Posterior vena cava (tissue), 2 donors: ENCODE measurements around the gene MTOR. TPM values are rescaled to one million over a fixed set of nuclear protein-coding genes. Genes with fewer than 3 reads are reported as not detected.

Source experiments
- DNase-seq: peaks from one replicate; pipeline ENCODE4 v3.0.0-alpha.2; 2020; ENCODE audit warnings: low spot score
- intact Hi-C, 2 donors: fragments of 100-400 bp; cut with DNase I; formaldehyde crosslinking; loops; one replicate each; pipeline versions ENCODE4 v1.14.1 to v1.14.2; 2022 to 2023
- total RNA-seq, 2 donors: library from RNA; stranded (reverse); fragmentation: NEBNext Ultra II Directional; extraction: Animal tissue kit (Norgen Biotek cat#: 25700); gene quantifications; one replicate each; pipeline ENCODE4 v1.2.1, GENCODE V29; 2021
- donor health status: DM: yes; HTN: yes; CAD: no.
- donor health status: DM: yes; HTN: yes; CAD: no.

The MTOR gene
- total RNA-seq, 2 donors from 2014 or later, result 26.3 to 26.7 TPM

GRCh38 chr1:11283151-11283550, 20.8 kb upstream of the MTOR start:
- intact Hi-C loops, result no loop called here
- DNase-seq, result no peak

DNA sequence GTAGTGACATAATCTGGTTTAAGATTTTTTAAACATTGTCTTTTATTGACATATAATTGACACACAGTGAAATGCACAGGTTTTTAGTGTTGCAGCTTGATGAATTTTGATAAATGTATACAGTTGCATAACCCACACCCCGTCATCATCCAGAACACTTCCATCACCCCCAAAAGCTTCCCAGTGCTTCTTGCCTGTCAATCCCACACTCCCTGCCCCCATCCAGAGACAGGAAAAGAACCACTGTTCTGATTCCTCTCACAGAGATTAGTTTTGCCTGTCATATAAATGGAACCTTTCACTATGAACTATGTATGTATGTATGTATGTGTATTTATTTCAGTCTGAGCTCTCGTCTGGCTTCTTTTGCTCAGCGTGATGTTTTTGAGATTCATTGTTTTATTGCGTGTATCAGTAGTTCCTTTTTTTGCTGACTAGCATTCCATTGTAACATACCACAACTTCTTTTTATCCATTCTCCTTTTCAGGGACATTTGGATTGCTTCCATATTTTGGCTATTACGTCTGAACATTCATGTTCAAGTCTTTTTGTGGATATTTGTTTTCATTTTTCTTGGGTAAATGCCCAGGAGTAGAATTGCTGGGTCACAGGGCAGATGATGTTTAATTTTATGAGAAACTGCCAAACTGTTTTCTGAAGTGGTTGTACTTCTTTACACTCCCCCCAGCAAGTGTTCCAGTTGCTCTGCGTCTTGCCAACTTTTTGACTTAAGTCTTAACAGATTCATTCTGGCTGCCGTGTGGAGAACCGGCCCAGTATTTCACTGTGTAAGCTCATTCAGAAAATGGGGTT, 19.4 kb upstream of the MTOR start:
- no peak for DNase-seq

GRCh38 chr1:11280719-11281376, 18.5 kb upstream of the MTOR start:
- intact Hi-C loops, result no loop called here

More for the DNA sequence above, 19.4 kb upstream of the MTOR start:
- intact Hi-C loops, result no loop called here

DNA sequence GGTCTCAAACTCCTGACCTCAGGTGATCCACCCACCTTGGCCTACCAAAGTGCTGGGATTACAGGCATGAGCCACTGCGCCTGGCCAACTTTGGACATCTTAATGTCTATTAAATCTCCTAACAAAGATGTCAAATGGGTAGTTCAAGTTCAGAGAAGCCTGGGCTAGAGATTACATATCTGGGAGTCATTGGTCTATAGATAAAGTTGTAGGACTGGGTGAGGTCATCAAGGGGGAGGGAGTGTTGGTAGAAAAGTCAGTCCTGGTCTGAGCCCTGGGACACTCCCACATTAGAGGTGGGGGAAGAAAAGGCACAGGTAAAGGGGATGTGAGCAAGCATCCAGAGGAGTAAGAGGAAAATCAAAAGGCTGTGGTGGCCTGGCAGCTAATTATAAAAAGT, 17.3 kb upstream of the MTOR start:
- no peak for DNase-seq
- intact Hi-C loops, result no loop called here

More at GRCh38 chr1:11280719-11281376, 18.5 kb upstream of the MTOR start:
- no peak for DNase-seq

DNA sequence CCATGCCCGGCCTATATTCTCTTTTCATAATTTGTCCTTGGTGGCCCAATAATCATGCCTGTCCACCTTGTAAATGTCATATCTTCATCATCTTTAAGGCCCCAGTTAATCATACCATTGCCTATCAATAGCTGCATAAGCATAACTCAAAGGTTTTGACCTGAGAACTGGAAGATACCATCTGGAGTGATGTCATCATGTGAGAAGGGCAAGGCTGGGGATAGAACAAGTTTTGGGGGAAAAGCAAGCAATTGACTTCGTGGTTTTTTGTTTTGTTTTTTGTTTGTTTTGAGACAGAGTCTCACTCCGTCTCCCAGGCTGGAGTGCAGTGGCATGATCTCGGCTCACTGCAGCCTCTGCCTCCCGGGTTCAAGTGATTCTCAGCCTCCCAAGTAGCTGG, 16.8 kb upstream of the MTOR start:
- intact Hi-C loops, result no loop called here

DNA sequence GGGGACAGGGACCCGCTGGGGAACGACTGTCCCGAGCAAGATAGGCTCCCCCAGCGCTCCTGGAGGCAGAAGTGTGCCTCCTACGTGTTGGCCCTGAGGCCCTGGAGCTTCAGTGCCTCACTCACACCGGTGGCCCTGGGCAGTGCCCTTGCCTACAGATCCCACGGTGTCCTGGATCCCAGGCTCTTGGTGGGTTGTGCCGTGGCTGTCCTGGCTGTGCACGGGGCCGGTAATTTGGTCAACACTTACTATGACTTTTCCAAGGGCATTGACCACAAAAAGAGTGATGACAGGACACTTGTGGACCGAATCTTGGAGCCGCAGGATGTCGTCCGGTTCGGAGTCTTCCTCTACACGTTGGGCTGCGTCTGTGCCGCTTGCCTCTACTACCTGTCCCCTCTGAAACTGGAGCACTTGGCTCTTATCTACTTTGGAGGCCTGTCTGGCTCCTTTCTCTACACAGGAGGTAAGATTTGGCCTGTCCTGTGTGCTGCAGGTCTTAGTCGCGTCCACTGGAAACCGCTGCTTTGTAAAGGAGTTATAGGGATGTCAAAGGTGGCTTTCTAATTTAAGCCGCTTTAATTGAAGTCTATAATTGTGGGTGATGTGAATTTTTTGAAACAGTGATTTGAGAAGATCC, 11.4 kb upstream of the MTOR start:
- no peak for DNase-seq
- intact Hi-C loops, result no loop called here

More for the DNA sequence above, 16.8 kb upstream of the MTOR start:
- DNase-seq, result no peak

GRCh38 chr1:11272832-11273594, 10.7 kb upstream of the MTOR start, which contains the start of gene UBIAD1:
Gene UBIAD1, plus strand, starts transcription at chr1:11273198. Its CDS starts 334 bp downstream, at chr1:11273532.
- DNase-seq, result peak; percentile 95
- intact Hi-C loops, result no loop called here

DNA sequence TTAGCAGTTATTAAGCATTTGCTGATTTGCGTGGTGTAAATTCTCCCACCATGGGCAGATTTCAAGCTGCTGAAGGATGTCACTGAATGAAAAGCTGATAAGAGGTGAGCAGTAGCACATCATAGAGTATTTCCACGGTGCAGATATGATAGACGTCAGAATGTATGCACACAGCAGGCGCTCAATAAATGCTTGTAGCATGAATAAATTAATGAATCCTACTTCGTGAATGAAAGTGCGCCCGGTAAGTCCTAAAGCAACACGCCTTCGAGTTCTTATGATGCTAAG, 10.1 kb upstream of the MTOR start:
- no peak for DNase-seq
- intact Hi-C loops, result no loop called here

DNA sequence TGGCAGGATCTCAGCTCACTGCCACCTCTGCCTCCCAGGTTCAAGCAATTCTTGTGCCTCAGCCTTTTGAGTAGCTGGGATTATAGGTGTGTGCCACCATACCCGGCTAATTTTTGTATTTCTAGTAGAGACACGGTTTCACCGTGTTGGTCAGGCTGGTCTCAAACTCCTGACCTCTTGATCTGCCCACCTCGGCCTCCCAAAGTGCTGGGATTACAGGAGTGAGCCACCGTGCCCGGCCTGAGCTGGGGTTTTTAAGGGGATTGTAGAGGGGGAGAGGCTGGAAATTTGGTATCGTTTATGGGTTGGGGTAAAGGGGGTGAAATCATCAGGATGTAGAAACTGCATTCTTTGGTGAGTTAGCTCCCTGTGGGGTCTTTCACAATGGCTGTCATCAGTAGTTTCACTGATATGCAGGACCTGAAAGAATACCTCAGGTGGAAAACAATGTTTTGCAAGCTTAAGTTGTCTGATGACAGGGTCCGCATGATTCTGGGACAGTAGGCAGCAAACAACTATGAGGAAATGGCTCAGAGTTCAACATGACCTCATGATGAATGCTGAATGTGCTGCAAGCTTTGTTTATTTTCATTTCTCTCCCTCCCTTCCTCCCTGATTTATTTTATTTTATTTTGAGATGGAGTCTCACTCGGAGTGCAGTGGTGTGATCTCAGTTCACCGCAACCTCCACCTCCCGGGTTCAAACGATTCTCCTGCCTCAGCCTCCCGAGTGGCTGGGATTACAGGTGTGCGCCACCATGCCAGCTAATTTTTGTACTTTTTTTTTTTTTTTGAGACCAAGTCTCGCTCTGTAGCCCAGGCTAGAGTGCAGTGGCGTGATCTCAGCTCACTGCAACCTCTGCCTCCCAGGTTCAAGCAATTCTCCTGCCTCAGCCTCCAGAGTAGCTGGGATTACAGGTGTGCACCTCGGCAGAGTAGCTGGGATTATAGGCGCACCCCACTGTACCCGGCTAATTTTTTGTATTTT, 5.3 kb upstream of the MTOR start:
- DNase-seq, result peak; percentile 31
- intact Hi-C loops, result loop anchor here in 1 of 2 donors (2.0 to 10.0 kb wide), 2 partner anchors 73 to 377 kb away; no protein-coding TSS in a partner anchor

GRCh38 chr1:11266268-11267074, 4.1 kb upstream of the MTOR start:
- DNase-seq, result peak; percentile 17
- intact Hi-C loops, result loop anchor here in 1 of 2 donors (10.0 kb wide), 1 partner anchor 378 kb away; no protein-coding TSS in a partner anchor

GRCh38 chr1:11256299-11256698, 6.1 kb downstream of the MTOR start:
- intact Hi-C loops, result no loop called here

GRCh38 chr1:11253226-11253625, 9.1 kb downstream of the MTOR start:
- DNase-seq, result no peak
- intact Hi-C loops, result no loop called here

More at GRCh38 chr1:11256299-11256698, 6.1 kb downstream of the MTOR start:
- no peak for DNase-seq

- intact Hi-C loops, result no loop called here
- no peak for DNase-seq
Measured at GRCh38 chr1:11252538-11252937, 9.8 kb downstream of the MTOR start.

DNA sequence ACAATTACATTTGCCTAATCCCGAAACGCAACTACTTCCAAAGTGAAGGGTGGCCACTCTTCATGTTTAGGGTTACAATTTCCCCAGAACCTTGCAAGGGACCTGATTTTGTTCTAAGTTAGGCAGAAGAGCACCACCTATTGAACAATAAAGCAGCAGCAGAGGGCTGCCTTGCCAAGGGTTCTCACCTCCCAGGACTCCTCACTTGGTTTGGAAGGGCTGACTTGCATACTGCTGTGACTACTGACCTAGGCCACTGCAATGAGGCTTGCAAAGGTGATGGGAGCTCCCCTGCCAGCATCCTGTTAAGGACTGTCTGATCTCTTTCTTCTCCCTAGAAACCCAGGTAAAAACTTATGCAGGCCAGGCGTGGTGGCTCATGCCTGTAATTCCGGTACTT, 14.2 kb downstream of the MTOR start:
- DNase-seq, result no peak
- intact Hi-C loops, result loop anchor here in 1 of 2 donors (10.0 kb wide), 1 partner anchor 387 kb away; no protein-coding TSS in a partner anchor

DNA sequence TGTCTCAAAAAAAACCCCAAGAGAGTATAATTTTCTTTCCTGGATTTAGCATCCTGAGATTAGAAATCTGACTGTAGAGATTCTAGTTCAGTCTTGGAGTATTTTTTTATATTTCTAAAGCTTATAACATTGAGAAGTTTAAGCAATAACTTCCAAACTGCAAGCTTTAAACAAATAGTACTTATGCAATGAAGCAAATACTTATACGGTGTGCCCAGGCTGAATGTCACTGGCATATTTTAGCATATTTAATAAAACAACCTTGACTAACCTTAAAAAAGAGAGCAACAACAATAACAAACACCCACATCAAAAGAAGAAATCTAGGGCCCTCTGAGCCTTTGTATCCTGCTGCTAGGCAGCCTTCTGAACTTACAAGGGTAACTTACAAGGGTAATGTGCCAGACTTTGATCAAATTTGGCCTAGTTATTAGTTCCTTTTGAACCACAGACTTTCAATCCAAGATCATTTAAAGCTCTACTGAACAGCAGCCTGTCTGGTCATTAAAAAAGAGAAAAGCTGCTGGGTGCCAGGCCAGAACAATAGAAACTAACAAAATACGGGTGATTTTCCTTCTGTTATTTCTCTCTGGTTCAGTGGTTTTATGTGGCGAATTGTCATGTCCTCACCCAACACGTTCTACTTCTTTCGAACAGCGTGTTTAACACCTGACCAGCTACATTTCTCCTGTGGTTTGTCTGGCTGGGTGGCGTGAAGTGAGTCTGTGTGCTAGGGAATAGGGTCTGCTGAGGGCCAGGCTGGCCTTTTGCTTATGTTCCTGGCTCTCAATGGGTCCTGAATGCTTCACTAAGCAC, 16.2 kb downstream of the MTOR start:
- DNase-seq, result no peak
- intact Hi-C loops, result loop anchor here in 1 of 2 donors (10.0 kb wide), 1 partner anchor 389 kb away; no protein-coding TSS in a partner anchor

DNA sequence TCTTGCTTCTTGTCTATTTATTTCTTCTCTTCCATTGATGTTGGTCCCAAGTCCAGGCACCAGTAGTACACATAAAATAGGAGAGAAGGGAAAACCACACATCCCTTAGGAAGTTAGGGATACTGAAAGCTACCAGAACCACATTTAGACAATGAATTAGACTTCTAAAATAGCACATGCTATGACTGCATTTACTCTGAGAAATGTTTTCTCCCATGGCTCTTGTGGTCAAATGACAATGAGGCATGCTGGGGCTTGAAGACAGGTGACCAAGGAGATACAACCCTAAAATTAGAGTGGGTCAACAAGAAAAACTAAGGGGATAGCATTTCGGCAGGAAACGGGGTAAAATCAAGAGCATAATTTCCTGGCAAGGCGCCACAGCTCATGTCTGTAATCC, 17.1 kb downstream of the MTOR start:
- intact Hi-C loops, result loop anchor here in 1 of 2 donors (10.0 kb wide), 1 partner anchor 390 kb away; no protein-coding TSS in a partner anchor
- DNase-seq, result no peak
